ENCODE results near the gene SHANK2. TPM values are rescaled to one million over a fixed set of nuclear protein-coding genes. Genes with fewer than 3 reads are reported as not detected.

Gene SHANK2
- total RNA-seq, 4 donors from 2014 or later = 5.9 to 14.0 (median 10.1) TPM

DNA sequence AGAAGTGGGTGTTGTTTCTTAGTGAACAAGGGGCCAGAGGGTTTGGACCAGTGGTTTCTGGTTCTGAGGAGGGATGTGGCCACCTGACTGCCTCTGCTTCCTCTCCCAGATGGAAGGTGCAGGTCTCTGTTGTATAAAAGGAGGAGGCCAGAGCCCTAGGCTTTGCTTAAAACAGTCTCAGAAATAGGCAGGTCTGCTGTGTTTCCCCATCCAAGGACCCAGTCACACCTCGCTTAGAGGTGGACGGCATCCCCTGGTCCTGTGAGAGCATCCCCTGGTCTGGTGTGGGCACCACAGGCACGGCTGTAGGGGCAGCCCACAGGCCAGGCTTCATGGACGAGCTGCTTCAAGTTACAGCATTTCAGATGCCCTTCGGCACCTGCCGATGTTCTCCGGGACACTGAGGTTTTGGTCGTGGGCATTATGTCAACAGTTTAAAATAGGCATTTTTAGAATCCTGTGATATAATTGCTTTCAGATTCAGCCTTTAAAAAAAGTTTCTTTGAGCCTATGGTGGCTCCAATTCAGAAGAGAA lies 45.7 kb upstream of the SHANK2 start:
- DNase-seq (ENCODE audit: low spot score in 2 of 2) = peak in 1 of 2 donors; percentile 48

GRCh38 chr11:71294846-71295600 lies 42.6 kb upstream of the SHANK2 start:
- Histone ChIP-seq H3K27ac (no peak overlapping the region), H3K27me3 (peaks cover 19% of the 10 kb centered on the region), H3K4me1 (peaks cover 10% of the 10 kb centered on the region), H3K4me3 (no peak overlapping the region), H3K36me3 (no peaks in the 10 kb centered on the region), H3K9me3 (no peaks in the 10 kb centered on the region)
- no peak for TF ChIP-seq EP300 (IDR thresholded peaks at IDR 0.05)
- TF ChIP-seq, protein P1, sequence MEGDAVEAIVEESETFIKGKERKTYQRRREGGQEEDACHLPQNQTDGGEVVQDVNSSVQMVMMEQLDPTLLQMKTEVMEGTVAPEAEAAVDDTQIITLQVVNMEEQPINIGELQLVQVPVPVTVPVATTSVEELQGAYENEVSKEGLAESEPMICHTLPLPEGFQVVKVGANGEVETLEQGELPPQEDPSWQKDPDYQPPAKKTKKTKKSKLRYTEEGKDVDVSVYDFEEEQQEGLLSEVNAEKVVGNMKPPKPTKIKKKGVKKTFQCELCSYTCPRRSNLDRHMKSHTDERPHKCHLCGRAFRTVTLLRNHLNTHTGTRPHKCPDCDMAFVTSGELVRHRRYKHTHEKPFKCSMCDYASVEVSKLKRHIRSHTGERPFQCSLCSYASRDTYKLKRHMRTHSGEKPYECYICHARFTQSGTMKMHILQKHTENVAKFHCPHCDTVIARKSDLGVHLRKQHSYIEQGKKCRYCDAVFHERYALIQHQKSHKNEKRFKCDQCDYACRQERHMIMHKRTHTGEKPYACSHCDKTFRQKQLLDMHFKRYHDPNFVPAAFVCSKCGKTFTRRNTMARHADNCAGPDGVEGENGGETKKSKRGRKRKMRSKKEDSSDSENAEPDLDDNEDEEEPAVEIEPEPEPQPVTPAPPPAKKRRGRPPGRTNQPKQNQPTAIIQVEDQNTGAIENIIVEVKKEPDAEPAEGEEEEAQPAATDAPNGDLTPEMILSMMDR (IDR thresholded peaks at IDR 0.05) = no peak
- no peak for TF ChIP-seq POLR2A (IDR thresholded peaks at IDR 0.05)
- TF ChIP-seq POLR2AphosphoS5 (IDR thresholded peaks at IDR 0.05) = no peak
- WGBS = 65% methylated on average over 7 of the region's 9 CpGs
- DNase-seq (ENCODE audit: low spot score in 2 of 2) = peak in 1 of 2 donors; percentile 24

More for the DNA sequence above, 45.7 kb upstream of the SHANK2 start:
- WGBS = 79% methylated on average over 8 of the region's 8 CpGs
- TF ChIP-seq POLR2A (IDR thresholded peaks at IDR 0.05) (no peak), POLR2AphosphoS5 (IDR thresholded peaks at IDR 0.05) (no peak), EP300 (IDR thresholded peaks at IDR 0.05) (no peak)
- H3K27ac ChIP-seq = no peak overlapping the region
- no peaks in the 10 kb centered on the region for H3K9me3 ChIP-seq
- H3K27me3 ChIP-seq = peaks cover 27% of the 10 kb centered on the region
- H3K4me1 ChIP-seq = peaks cover 10% of the 10 kb centered on the region
- no peaks in the 10 kb centered on the region for H3K36me3 ChIP-seq
- no peak overlapping the region for H3K4me3 ChIP-seq

GRCh38 chr11:71293961-71294782 lies 41.8 kb upstream of the SHANK2 start:
- peak in 1 of 2 donors; percentile 53 for DNase-seq (ENCODE audit: low spot score in 2 of 2)
- Histone ChIP-seq H3K27me3 (peaks cover 19% of the 10 kb centered on the region), H3K27ac (no peak overlapping the region), H3K9me3 (no peaks in the 10 kb centered on the region), H3K36me3 (no peaks in the 10 kb centered on the region), H3K4me3 (no peak overlapping the region), H3K4me1 (peaks cover 3% of the 10 kb centered on the region)
- 100% methylated on average over 2 of the region's 3 CpGs for WGBS
- no peak for TF ChIP-seq POLR2A (IDR thresholded peaks at IDR 0.05)
- TF ChIP-seq, protein P1 (IDR thresholded peaks at IDR 0.05) = no peak
- TF ChIP-seq EP300 (IDR thresholded peaks at IDR 0.05) = no peak
- no peak for TF ChIP-seq POLR2AphosphoS5 (IDR thresholded peaks at IDR 0.05)

- TF ChIP-seq POLR2A (IDR thresholded peaks at IDR 0.05) (no peak), POLR2AphosphoS5 (IDR thresholded peaks at IDR 0.05) (no peak), EP300 (IDR thresholded peaks at IDR 0.05) (no peak)
- TF ChIP-seq, protein P1 (IDR thresholded peaks at IDR 0.05) = no peak
- peak overlapping the region; percentile 12 for H3K4me3 ChIP-seq
- peak overlapping the region; percentile 48 for H3K27ac ChIP-seq
- H3K9me3 ChIP-seq = peaks cover 4% of the 10 kb centered on the region
- peak; percentile 61 to 79 for DNase-seq (ENCODE audit: low spot score in 2 of 2)
- H3K27me3 ChIP-seq = no peaks in the 10 kb centered on the region
- H3K4me1 ChIP-seq = peaks cover 30% of the 10 kb centered on the region
- WGBS = 36% methylated on average over 11 of the region's 14 CpGs
- no peaks in the 10 kb centered on the region for H3K36me3 ChIP-seq
Measured at GRCh38 chr11:71286701-71287643, 34.6 kb upstream of the SHANK2 start.

GRCh38 chr11:71285111-71285510 lies 32.7 kb upstream of the SHANK2 start:
- Histone ChIP-seq H3K9me3 (peaks cover 4% of the 10 kb centered on the region), H3K27ac (peak overlapping the region; percentile 80), H3K4me1 (peaks cover 30% of the 10 kb centered on the region), H3K36me3 (no peaks in the 10 kb centered on the region), H3K4me3 (no peak overlapping the region), H3K27me3 (no peaks in the 10 kb centered on the region)
- WGBS = 78% methylated on average over 14 of the region's 14 CpGs
- TF ChIP-seq POLR2AphosphoS5 (IDR thresholded peaks at IDR 0.05) = no peak
- no peak for TF ChIP-seq EP300 (IDR thresholded peaks at IDR 0.05)
- TF ChIP-seq, protein P1 (IDR thresholded peaks at IDR 0.05) = no peak
- peak in 1 of 2 donors; percentile 58 for DNase-seq (ENCODE audit: low spot score in 2 of 2)
